ENCODE data around the gene TIMM17A.
"Not testable (repeated sequence)": the region's sequence is repeated elsewhere in the genome, so short reads cannot be mapped to it uniquely, and the experiment has no call there.

Gene TIMM17A

GRCh38 chr1:202016811-202017748 lies 61.8 kb downstream of the TIMM17A start:
- no peak for DNase-seq

DNA sequence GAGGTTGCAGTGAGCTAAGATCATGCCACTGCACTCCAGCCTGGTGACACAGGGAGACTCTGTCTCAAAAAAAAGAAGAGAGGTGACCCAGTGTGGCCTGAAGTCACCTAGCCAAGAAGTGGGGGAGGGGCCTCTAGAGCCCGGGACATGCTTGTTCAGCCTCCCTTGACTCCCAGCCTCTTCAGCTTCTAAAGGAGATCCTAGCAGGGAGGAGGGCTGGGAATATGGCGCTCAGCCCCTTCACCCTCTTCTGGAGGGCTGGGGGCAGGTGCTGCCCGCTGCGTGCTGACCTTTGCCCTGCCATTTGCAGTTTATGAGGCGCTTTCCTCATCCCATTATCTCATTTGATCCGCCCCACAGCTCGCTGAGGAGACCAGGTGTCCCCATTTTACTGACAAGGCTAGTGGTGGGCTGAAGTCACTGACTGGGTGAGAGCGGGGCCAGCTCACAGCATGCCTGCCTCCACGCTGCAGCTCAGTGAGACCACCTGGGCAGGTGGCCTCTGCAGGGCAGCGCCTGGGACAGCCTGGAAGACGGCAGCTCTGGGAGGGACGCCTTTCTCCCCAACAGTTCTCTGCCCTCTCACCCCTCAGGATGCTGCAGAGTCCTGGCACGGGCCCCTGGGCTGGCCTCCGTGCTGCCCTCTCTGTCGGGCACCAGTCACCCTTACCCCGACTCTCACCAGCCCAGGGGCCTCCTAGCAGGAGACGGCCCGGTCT lies 62.6 kb downstream of the TIMM17A start:
- no peak for DNase-seq

DNA sequence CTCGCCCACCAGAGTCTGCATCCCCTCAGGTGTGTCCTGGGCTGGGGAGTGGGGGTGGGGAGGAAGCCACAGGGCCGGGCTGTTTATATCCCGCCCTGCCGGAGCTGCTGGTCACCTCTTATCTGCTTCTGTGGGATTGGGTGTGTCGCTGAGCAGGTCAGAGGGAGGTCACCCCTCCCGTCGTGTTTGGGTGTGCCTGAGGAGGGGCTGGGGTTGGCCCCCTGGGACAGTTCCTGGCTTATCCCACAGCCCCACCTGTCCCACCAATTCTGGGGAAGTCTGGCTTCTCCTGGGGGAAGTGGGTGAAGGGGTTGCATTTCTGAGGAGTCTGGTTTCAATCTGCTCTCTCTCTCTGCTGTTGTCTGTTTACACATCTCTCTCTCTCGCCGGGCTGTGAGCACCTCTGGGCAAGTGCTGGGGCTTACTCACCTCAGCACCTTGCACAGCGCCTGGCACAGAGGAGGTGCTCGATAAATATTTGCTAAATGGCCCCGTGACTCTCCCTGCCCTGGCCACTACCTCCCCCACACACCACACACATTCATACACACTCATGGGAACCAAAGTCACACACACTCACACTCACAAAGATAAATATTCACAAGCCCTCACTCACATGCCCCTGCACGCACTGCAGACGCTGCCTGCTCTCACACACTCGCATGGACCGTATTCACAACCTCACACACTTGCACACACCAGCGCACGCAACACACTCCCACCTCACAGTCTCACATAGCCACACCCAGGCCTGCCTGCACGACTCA lies 63.3 kb downstream of the TIMM17A start:
- no peak for DNase-seq

- not testable (repeated sequence) for DNase-seq
Observed at GRCh38 chr1:202019235-202019558, 63.9 kb downstream of the TIMM17A start.

All from activated CD4-positive, alpha-beta T cell treated with anti-CD3 and anti-CD28 coated beads for 48 hours (primary cell).